ENCODE measurements around the gene RIPOR3. TPM values are rescaled to one million over a fixed set of nuclear protein-coding genes. Genes with fewer than 3 reads are reported as not detected.

Gene RIPOR3
- total and polyA plus RNA-seq, 9 of the 15 experiments (the other 6 are each of a cell fraction or from before 2014, with no cell fraction given), result 3.3 to 62.7 (median 21.4) TPM

DNA sequence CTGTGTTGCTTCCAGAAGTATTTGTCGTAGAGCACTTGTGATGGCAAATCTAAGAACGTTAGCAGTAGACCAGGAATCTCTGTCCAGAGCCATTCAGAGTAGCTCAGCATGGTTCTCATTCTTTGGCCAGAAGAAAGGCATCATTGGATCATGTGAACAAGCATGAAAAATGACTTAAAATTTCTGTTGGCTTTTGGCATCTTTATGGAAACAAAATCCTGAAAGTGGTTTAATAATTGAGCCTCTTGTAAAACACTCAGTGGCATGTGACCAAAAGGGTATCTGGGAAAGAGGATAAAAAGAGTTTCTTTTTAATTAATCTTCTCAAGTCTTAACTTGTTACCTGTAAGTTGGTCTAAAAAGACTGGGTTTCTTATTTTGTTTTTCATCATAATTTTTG lies 126.0 kb downstream of the RIPOR3 start (continued):
- TF ChIP-seq, protein P1, sequence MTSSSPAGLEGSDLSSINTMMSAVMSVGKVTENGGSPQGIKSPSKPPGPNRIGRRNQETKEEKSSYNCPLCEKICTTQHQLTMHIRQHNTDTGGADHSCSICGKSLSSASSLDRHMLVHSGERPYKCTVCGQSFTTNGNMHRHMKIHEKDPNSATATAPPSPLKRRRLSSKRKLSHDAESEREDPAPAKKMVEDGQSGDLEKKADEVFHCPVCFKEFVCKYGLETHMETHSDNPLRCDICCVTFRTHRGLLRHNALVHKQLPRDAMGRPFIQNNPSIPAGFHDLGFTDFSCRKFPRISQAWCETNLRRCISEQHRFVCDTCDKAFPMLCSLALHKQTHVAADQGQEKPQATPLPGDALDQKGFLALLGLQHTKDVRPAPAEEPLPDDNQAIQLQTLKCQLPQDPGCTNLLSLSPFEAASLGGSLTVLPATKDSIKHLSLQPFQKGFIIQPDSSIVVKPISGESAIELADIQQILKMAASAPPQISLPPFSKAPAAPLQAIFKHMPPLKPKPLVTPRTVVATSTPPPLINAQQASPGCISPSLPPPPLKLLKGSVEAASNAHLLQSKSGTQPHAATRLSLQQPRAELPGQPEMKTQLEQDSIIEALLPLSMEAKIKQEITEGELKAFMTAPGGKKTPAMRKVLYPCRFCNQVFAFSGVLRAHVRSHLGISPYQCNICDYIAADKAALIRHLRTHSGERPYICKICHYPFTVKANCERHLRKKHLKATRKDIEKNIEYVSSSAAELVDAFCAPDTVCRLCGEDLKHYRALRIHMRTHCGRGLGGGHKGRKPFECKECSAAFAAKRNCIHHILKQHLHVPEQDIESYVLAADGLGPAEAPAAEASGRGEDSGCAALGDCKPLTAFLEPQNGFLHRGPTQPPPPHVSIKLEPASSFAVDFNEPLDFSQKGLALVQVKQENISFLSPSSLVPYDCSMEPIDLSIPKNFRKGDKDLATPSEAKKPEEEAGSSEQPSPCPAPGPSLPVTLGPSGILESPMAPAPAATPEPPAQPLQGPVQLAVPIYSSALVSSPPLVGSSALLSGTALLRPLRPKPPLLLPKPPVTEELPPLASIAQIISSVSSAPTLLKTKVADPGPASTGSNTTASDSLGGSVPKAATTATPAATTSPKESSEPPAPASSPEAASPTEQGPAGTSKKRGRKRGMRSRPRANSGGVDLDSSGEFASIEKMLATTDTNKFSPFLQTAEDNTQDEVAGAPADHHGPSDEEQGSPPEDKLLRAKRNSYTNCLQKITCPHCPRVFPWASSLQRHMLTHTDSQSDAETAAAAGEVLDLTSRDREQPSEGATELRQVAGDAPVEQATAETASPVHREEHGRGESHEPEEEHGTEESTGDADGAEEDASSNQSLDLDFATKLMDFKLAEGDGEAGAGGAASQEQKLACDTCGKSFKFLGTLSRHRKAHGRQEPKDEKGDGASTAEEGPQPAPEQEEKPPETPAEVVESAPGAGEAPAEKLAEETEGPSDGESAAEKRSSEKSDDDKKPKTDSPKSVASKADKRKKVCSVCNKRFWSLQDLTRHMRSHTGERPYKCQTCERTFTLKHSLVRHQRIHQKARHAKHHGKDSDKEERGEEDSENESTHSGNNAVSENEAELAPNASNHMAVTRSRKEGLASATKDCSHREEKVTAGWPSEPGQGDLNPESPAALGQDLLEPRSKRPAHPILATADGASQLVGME (CRISPR knock-in tag; IDR thresholded peaks at IDR 0.05), result no peak
- TF ChIP-seq, protein P2, sequence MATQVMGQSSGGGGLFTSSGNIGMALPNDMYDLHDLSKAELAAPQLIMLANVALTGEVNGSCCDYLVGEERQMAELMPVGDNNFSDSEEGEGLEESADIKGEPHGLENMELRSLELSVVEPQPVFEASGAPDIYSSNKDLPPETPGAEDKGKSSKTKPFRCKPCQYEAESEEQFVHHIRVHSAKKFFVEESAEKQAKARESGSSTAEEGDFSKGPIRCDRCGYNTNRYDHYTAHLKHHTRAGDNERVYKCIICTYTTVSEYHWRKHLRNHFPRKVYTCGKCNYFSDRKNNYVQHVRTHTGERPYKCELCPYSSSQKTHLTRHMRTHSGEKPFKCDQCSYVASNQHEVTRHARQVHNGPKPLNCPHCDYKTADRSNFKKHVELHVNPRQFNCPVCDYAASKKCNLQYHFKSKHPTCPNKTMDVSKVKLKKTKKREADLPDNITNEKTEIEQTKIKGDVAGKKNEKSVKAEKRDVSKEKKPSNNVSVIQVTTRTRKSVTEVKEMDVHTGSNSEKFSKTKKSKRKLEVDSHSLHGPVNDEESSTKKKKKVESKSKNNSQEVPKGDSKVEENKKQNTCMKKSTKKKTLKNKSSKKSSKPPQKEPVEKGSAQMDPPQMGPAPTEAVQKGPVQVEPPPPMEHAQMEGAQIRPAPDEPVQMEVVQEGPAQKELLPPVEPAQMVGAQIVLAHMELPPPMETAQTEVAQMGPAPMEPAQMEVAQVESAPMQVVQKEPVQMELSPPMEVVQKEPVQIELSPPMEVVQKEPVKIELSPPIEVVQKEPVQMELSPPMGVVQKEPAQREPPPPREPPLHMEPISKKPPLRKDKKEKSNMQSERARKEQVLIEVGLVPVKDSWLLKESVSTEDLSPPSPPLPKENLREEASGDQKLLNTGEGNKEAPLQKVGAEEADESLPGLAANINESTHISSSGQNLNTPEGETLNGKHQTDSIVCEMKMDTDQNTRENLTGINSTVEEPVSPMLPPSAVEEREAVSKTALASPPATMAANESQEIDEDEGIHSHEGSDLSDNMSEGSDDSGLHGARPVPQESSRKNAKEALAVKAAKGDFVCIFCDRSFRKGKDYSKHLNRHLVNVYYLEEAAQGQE (IDR thresholded peaks at IDR 0.05; ENCODE audit: borderline replicate concordance), result no peak
- TF ChIP-seq, protein P2 (CRISPR knock-in tag; IDR thresholded peaks at IDR 0.05; ENCODE audit: low read depth), result no peak
- TF ChIP-seq CCAR2 (IDR thresholded peaks at IDR 0.05; ENCODE audit: low read depth, low read length), result no peak
- no peak for TF ChIP-seq TCF3 (CRISPR knock-in tag; IDR thresholded peaks at IDR 0.05)

All from K562 (cell line).